Measurements from ENCODE around the gene CRABP2. TPM values are rescaled to one million over a fixed set of nuclear protein-coding genes. Genes with fewer than 3 reads are reported as not detected.
A peak's percentile ranks its signal among the peaks of the same experiment; 100 is the strongest.

The CRABP2 gene
- total RNA-seq, 1 experiment from 2014 or later = 1,115 TPM

DNA sequence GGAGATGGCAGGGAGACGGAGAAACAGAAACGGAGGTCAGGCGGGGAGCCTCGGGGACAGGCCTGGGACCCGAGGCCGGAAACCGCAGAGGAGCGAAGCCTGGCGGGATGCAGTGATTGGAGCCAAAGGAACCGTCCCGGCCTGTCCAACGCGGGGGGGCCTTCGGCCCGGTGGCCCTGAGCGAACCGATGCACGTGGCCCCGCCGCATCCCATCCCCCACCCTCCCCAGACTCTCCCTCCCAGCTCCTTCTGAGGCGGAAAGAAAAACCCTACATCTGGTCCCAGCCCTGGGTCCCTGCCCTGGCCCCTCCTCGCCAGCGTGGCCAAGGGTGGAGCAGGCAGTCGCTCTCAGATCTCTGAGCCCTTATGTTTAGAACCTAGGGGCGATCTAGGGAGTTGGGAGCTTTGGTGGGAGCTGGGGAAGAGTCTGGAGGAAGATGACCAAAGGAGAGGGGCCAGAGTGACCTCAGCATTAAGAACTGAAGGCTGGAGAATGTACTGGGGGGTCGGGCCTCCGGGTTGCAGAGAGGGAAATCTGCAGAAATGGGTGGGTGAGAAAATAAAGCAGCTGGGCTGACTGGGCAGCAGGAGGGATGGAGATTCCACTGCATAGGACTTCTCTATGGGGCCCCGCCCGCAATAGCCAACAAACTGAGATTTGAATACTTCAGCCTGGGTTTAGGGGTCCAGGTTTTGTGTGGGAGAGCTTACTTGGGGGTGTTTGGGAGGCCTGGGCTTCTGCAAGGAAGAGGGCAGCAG lies 1.5 kb upstream of the CRABP2 start:
- Histone ChIP-seq H3K27ac (ENCODE audit: low read length) (peak overlapping the region; percentile 93), H3K27me3 (ENCODE audit: control insufficient read depth, insufficient read depth, low read length) (no peaks in the 10 kb centered on the region), H3K4me1 (ENCODE audit: control insufficient read depth, insufficient read depth, low read length) (peaks cover 70% of the 10 kb centered on the region), H3K9me3 (ENCODE audit: control insufficient read depth, insufficient read depth, low read depth, low read length) (no peaks in the 10 kb centered on the region), H3K36me3 (ENCODE audit: control insufficient read depth, insufficient read depth, low read length) (no peaks in the 10 kb centered on the region; the same call in 1 of the 2 replicates), H3K4me3 (ENCODE audit: low read depth in 2 of 2, low read length in 2 of 2) (peak overlapping the region; percentile 82 to 84)
- in situ Hi-C loops (cut with HindIII; ENCODE audit: low pct_unique_long_range_greater_than_20kb, low sequenced_read_pairs) (no loop called here), intact Hi-C loops (cut with micrococcal nuclease; ENCODE audit: unreplicated experiment) (no loop called here)
- peak; percentile 12; the same call in 1 of the 2 replicates for TF ChIP-seq TCF7L2 (IDR thresholded peaks at IDR 0.05; ENCODE audit: low read depth, low read length)
- TF ChIP-seq, protein P1, sequence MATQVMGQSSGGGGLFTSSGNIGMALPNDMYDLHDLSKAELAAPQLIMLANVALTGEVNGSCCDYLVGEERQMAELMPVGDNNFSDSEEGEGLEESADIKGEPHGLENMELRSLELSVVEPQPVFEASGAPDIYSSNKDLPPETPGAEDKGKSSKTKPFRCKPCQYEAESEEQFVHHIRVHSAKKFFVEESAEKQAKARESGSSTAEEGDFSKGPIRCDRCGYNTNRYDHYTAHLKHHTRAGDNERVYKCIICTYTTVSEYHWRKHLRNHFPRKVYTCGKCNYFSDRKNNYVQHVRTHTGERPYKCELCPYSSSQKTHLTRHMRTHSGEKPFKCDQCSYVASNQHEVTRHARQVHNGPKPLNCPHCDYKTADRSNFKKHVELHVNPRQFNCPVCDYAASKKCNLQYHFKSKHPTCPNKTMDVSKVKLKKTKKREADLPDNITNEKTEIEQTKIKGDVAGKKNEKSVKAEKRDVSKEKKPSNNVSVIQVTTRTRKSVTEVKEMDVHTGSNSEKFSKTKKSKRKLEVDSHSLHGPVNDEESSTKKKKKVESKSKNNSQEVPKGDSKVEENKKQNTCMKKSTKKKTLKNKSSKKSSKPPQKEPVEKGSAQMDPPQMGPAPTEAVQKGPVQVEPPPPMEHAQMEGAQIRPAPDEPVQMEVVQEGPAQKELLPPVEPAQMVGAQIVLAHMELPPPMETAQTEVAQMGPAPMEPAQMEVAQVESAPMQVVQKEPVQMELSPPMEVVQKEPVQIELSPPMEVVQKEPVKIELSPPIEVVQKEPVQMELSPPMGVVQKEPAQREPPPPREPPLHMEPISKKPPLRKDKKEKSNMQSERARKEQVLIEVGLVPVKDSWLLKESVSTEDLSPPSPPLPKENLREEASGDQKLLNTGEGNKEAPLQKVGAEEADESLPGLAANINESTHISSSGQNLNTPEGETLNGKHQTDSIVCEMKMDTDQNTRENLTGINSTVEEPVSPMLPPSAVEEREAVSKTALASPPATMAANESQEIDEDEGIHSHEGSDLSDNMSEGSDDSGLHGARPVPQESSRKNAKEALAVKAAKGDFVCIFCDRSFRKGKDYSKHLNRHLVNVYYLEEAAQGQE (IDR thresholded peaks at IDR 0.05; ENCODE audit: insufficient read depth in 1 of 2, low read depth in 2 of 2, low read length in 1 of 2) = no peak
- ChIA-PET CTCF (interaction anchor here (0.6 to 3.7 kb wide), 9 partner anchors 12 to 221 kb away, joined by 3 to 96 read pairs (median 5); no protein-coding TSS in a partner anchor), POLR2A (interaction anchor here (0.5 to 1.9 kb wide), 9 partner anchors 8 to 36 kb away, joined by 3 to 7 read pairs (median 5); partner anchors contain the start of genes ISG20L2, METTL25B and NES)
- BruUV-seq (replicated peaks) = no TSS peak
- ATAC-seq = peak; percentile 16
- DNase-seq (ENCODE audit: low read depth, low spot score) = no peak

DNA sequence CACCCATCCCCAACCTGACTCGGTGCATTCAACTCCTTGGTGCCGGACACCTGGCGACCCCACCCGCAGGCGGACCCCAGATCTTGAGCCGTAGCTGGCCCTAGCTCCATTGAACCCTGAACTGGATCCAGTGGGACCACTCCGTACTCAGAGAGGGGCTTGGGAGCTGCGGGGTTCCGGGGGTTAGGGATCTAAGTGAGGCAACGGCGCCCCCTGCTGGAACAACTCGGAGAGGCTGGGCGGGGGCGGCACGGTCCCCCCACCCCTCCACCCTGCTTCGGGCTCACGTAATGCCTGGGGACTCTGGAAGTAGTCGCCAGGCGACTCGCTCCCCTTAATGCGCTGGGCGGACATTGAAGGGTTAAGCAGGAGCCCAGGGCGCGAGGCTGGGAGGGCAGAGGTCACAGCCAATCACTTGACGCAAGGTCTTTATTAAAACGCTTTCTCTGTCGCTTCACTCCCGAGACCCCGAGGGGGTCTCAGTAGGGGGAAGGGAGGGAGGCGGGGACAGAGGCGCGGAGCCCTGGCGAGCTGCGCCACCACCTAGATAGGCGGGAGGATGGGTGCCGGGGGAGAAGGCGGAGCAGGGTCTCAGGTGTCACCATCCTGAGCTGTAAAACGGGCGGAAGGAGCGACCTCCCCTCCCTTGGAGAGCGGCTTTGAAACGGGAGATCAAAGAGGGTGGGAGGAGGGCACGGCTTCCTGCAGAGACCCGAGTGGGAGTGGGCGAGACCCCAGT lies 704 bp upstream of the CRABP2 start:
- BruUV-seq (replicated peaks) = no TSS peak
- H3K27me3 ChIP-seq (ENCODE audit: control insufficient read depth, insufficient read depth, low read length) = no peaks in the 10 kb centered on the region
- CTCF ChIA-PET = interaction anchor here (0.5 to 3.7 kb wide), 13 partner anchors 8 to 222 kb away, joined by 3 to 96 read pairs (median 5); no protein-coding TSS in a partner anchor

More for the DNA sequence above, 704 bp upstream of the CRABP2 start:
- ATAC-seq (peak; percentile 64), DNase-seq (ENCODE audit: low read depth, low spot score) (no peak)
- Histone ChIP-seq H3K4me1 (ENCODE audit: control insufficient read depth, insufficient read depth, low read length) (peaks cover 70% of the 10 kb centered on the region), H3K27ac (ENCODE audit: low read length) (peak overlapping the region; percentile 93), H3K9me3 (ENCODE audit: control insufficient read depth, insufficient read depth, low read depth, low read length) (no peaks in the 10 kb centered on the region), H3K36me3 (ENCODE audit: control insufficient read depth, insufficient read depth, low read length) (no peaks in the 10 kb centered on the region; the same call in 1 of the 2 replicates), H3K4me3 (ENCODE audit: low read depth in 2 of 2, low read length in 2 of 2) (peak overlapping the region; percentile 82 to 84)
- in situ Hi-C loops (cut with HindIII; ENCODE audit: low pct_unique_long_range_greater_than_20kb, low sequenced_read_pairs) = no loop called here
- peak; percentile 97 for TF ChIP-seq TCF7L2 (IDR thresholded peaks at IDR 0.05; ENCODE audit: low read depth, low read length)
- TF ChIP-seq, protein P2, sequence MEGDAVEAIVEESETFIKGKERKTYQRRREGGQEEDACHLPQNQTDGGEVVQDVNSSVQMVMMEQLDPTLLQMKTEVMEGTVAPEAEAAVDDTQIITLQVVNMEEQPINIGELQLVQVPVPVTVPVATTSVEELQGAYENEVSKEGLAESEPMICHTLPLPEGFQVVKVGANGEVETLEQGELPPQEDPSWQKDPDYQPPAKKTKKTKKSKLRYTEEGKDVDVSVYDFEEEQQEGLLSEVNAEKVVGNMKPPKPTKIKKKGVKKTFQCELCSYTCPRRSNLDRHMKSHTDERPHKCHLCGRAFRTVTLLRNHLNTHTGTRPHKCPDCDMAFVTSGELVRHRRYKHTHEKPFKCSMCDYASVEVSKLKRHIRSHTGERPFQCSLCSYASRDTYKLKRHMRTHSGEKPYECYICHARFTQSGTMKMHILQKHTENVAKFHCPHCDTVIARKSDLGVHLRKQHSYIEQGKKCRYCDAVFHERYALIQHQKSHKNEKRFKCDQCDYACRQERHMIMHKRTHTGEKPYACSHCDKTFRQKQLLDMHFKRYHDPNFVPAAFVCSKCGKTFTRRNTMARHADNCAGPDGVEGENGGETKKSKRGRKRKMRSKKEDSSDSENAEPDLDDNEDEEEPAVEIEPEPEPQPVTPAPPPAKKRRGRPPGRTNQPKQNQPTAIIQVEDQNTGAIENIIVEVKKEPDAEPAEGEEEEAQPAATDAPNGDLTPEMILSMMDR (IDR thresholded peaks at IDR 0.05) = peak; percentile 92
- TF ChIP-seq, protein P1 (IDR thresholded peaks at IDR 0.05; ENCODE audit: insufficient read depth in 1 of 2, low read depth in 2 of 2, low read length in 1 of 2) = no peak
- intact Hi-C loops (cut with micrococcal nuclease; ENCODE audit: unreplicated experiment) = loop anchor here (2.0 kb wide), 1 partner anchor 15 kb away; no protein-coding TSS in a partner anchor
- POLR2A ChIA-PET = interaction anchor here (0.5 to 1.9 kb wide), 9 partner anchors 9 to 35 kb away, joined by 3 to 10 read pairs (median 5); partner anchors contain the start of genes ISG20L2, METTL25B and NES

Data from Panc1 (cell line).